Smooth muscle cell (in vitro differentiated cells): ENCODE data around the gene APBB3. TPM values are rescaled to one million over a fixed set of nuclear protein-coding genes. Genes with fewer than 3 reads are reported as not detected.
"Not testable (repeated sequence)": the region's sequence is repeated elsewhere in the genome, so short reads cannot be mapped to it uniquely, and the experiment has no call there.

ENCODE experiments used
- DNase-seq: peaks from one replicate; lab custom pipeline; 2025; ENCODE audit not compliant: unreplicated experiment; lab: John Stamatoyannopoulos, UW
- H2AFZ ChIP-seq: fragments of 200-600 bp; sonication (generic); 2 replicates; pipeline ENCODE4 v1.6.0; 2016; ENCODE audit warnings: antibody characterized with exemption, low read depth, mild to moderate bottlenecking
- H3F3A ChIP-seq: fragments of 200-600 bp; sonication (generic); 2 replicates; pipeline ENCODE4 v1.6.0; 2017; ENCODE audit warnings: antibody characterized with exemption, low read depth
- H3K27ac ChIP-seq: fragments of 200-600 bp; sonication (generic); 2 replicates; pipeline ENCODE4 v1.5.1; 2016; ENCODE audit warnings: low read depth, mild to moderate bottlenecking
- H3K27me3 ChIP-seq: fragments of 200-600 bp; sonication (generic); 2 replicates; pipeline ENCODE4 v1.6.1; 2016; ENCODE audit warnings: low read depth, mild to moderate bottlenecking
- H3K36me3 ChIP-seq: fragments of 200-600 bp; sonication (generic); 2 replicates; pipeline ENCODE4 v1.5.1; 2016; ENCODE audit warnings: low read depth
- H3K4me1 ChIP-seq: fragments of 200-600 bp; sonication (generic); 2 replicates; pipeline ENCODE4 v1.5.1; 2016; ENCODE audit warnings: low read depth
- H3K4me2 ChIP-seq: fragments of 200-600 bp; sonication (generic); 2 replicates; pipeline ENCODE4 v1.6.0; 2016; ENCODE audit warnings: mild to moderate bottlenecking
- H3K4me3 ChIP-seq: fragments of 200-600 bp; sonication (generic); 2 replicates; pipeline ENCODE4 v1.5.1; 2016; ENCODE audit warnings: mild to moderate bottlenecking
- H3K79me2 ChIP-seq: fragments of 200-600 bp; sonication (generic); 2 replicates; pipeline ENCODE4 v1.6.0; 2016; ENCODE audit warnings: low read depth, mild to moderate bottlenecking
- H3K9ac ChIP-seq: fragments of 200-600 bp; sonication (generic); 2 replicates; pipeline ENCODE4 v1.6.0; 2016; ENCODE audit warnings: low read depth
- H3K9me3 ChIP-seq: fragments of 200-600 bp; sonication (generic); replicated peaks from 2 replicates; pipeline ENCODE4 v1.5.1; 2016; ENCODE audit warnings: low read depth
- H4K20me1 ChIP-seq: fragments of 200-600 bp; sonication (generic); 2 replicates; pipeline ENCODE4 v1.6.0; 2016; ENCODE audit warnings: low read depth
- CTCF ChIP-seq: fragments of 200-600 bp; sonication (generic); IDR thresholded peaks from 2 replicates; pipeline ENCODE4 v1.5.1; 2017; ENCODE audit warnings: borderline replicate concordance, mild to moderate bottlenecking, antibody characterized with exemption; ENCODE audit not compliant: insufficient read depth, poor library complexity, severe bottlenecking
- WGBS: methylation state at CpG from one replicate; pipeline ENCODE4 v1.1.7; 2016; ENCODE audit warnings: low lambda C conversion rate; 5-methylcytosine and 5-hydroxymethylcytosine counted together
- polyA plus RNA-seq: library from polyadenylated mRNA; unstranded; fragments of >200 nt; fragmentation: Nextera tagmentation; extraction: Ambion mirVana; gene quantifications from 2 replicates; pipeline ENCODE4 v1.2.1, GENCODE V29; 2016
- total RNA-seq: library from RNA; depleted of rRNA; stranded (reverse); fragments of >200 nt; gene quantifications from 2 replicates; pipeline ENCODE4 v1.2.3, GENCODE V29; 2014

APBB3 gene
- total and polyA plus RNA-seq, 2 experiments from 2014 or later, result 11.5 to 18.8 TPM

- no peaks in the 10 kb centered on the region for H3F3A ChIP-seq
- H2AFZ ChIP-seq, result no peak overlapping the region
- no peak overlapping the region for H3K9ac ChIP-seq
- no peak overlapping the region for H3K27ac ChIP-seq
- H3K4me1 ChIP-seq, result no peaks in the 10 kb centered on the region
- H3K9me3 ChIP-seq, result no peaks in the 10 kb centered on the region
- no peaks in the 10 kb centered on the region for H4K20me1 ChIP-seq
- no peaks in the 10 kb centered on the region for H3K27me3 ChIP-seq
- DNase-seq, result no peak
- H3K36me3 ChIP-seq, result no peaks in the 10 kb centered on the region
- H3K4me2 ChIP-seq, result no peak overlapping the region
- H3K79me2 ChIP-seq, result no peaks in the 10 kb centered on the region
- no peak overlapping the region for H3K4me3 ChIP-seq
- TF ChIP-seq CTCF, result no peak
These were observed 44.3 kb upstream of the APBB3 start for GRCh38 chr5:140608722-140609121.

GRCh38 chr5:140607031-140607430 lies 42.6 kb upstream of the APBB3 start:
- Histone ChIP-seq H3K27ac (no peak overlapping the region), H2AFZ (no peak overlapping the region), H3K4me3 (no peak overlapping the region), H3K9ac (no peak overlapping the region), H3F3A (no peaks in the 10 kb centered on the region), H3K79me2 (no peaks in the 10 kb centered on the region), H3K36me3 (no peaks in the 10 kb centered on the region), H3K4me1 (no peaks in the 10 kb centered on the region), H4K20me1 (no peaks in the 10 kb centered on the region), H3K4me2 (no peak overlapping the region), H3K9me3 (no peaks in the 10 kb centered on the region), H3K27me3 (no peaks in the 10 kb centered on the region)
- WGBS, result 86% methylated on average over 2 of the region's 2 CpGs
- no peak for TF ChIP-seq CTCF
- no peak for DNase-seq

- Histone ChIP-seq H3F3A (no peaks in the 10 kb centered on the region), H4K20me1 (no peaks in the 10 kb centered on the region), H3K27me3 (no peaks in the 10 kb centered on the region), H3K9ac (no peak overlapping the region), H3K4me3 (no peak overlapping the region), H2AFZ (no peak overlapping the region), H3K4me1 (no peaks in the 10 kb centered on the region), H3K36me3 (no peaks in the 10 kb centered on the region), H3K4me2 (no peak overlapping the region), H3K79me2 (no peaks in the 10 kb centered on the region), H3K9me3 (no peaks in the 10 kb centered on the region), H3K27ac (no peak overlapping the region)
- no peak for DNase-seq
- 87% methylated on average over 3 of the region's 3 CpGs for WGBS
- TF ChIP-seq CTCF, result no peak
These were observed 41.5 kb upstream of the APBB3 start for GRCh38 chr5:140605879-140606278.

GRCh38 chr5:140603734-140604133 lies 39.3 kb upstream of the APBB3 start:
- H3K79me2 ChIP-seq, result no peaks in the 10 kb centered on the region
- no peak overlapping the region for H3K4me2 ChIP-seq
- no peaks in the 10 kb centered on the region for H3K4me1 ChIP-seq

GRCh38 chr5:140603446-140603698 lies 39.0 kb upstream of the APBB3 start:
- H3K27me3 ChIP-seq, H4K20me1 ChIP-seq, DNase-seq, H3K36me3 ChIP-seq, H3K4me3 ChIP-seq, H3K27ac ChIP-seq, H3F3A ChIP-seq, H2AFZ ChIP-seq, H3K9me3 ChIP-seq, H3K4me2 ChIP-seq, H3K4me1 ChIP-seq, H3K79me2 ChIP-seq, H3K9ac ChIP-seq: not testable (repeated sequence)
- WGBS, result 95% methylated on average over 4 of the region's 4 CpGs

More at GRCh38 chr5:140603734-140604133, 39.3 kb upstream of the APBB3 start:
- no peak for DNase-seq
- TF ChIP-seq CTCF, result no peak
- no peaks in the 10 kb centered on the region for H3K36me3 ChIP-seq
- H3F3A ChIP-seq, result no peaks in the 10 kb centered on the region
- H3K27ac ChIP-seq, result no peak overlapping the region
- no peak overlapping the region for H2AFZ ChIP-seq
- H3K9ac ChIP-seq, result no peak overlapping the region
- 92% methylated on average over 2 of the region's 2 CpGs for WGBS
- H3K27me3 ChIP-seq, result no peaks in the 10 kb centered on the region
- H3K4me3 ChIP-seq, result no peak overlapping the region
- no peaks in the 10 kb centered on the region for H4K20me1 ChIP-seq
- no peaks in the 10 kb centered on the region for H3K9me3 ChIP-seq
